ENCODE data around the gene MICU1. TPM values are rescaled to one million over a fixed set of nuclear protein-coding genes. Genes with fewer than 3 reads are reported as not detected.

Gene MICU1
- total and polyA plus RNA-seq, 2 donors (not counting 3 experiments of a cell fraction or from before 2014, with no cell fraction given): 27.5 to 48.0 TPM

GRCh38 chr10:72334196-72334824 is 291.6 kb downstream of the MICU1 start:
- Histone ChIP-seq H3K4me2 (ENCODE audit: insufficient read depth, low read length) (no peak overlapping the region), H3K9me1 (replicated peaks; ENCODE audit: control insufficient read depth, extremely low read depth, insufficient read depth, low read length) (no peaks in the 10 kb centered on the region), H3K36me3 (ENCODE audit: control insufficient read depth in 2 of 2, extremely low read depth in 1 of 2, insufficient read depth in 2 of 2, low read length in 2 of 2) (peaks cover 0 to 12% of the 10 kb centered on the region in 2 experiments), H3K9me3 (replicated peaks; ENCODE audit: control insufficient read depth, insufficient read depth, low read length) (no peaks in the 10 kb centered on the region), H3K27me3 (ENCODE audit: control insufficient read depth in 2 of 2, insufficient read depth in 2 of 2, low read length in 2 of 2) (no peaks in the 10 kb centered on the region), H3K9ac (replicated peaks; ENCODE audit: extremely low read depth, insufficient read depth, low read length) (peak overlapping the region; percentile 61), H3K79me2 (ENCODE audit: control insufficient read depth, insufficient read depth, low read length) (no peaks in the 10 kb centered on the region), H2AFZ (ENCODE audit: low read depth, low read length) (no peak overlapping the region), H3K4me1 (ENCODE audit: control insufficient read depth, extremely low read depth, insufficient read depth, low read length) (peaks cover 59% of the 10 kb centered on the region), H4K20me1 (replicated peaks; ENCODE audit: control insufficient read depth, extremely low read depth, insufficient read depth, low read length) (no peaks in the 10 kb centered on the region), H3K4me3 (replicated peaks in 1 of 3; ENCODE audit: insufficient read depth in 1 of 3, low read depth in 1 of 3, low read length in 3 of 3) (no peak overlapping the region), H3K27ac (ENCODE audit: insufficient read depth, low read depth, low read length) (peak overlapping the region; percentile 97)
- ChIA-PET POLR2A (interaction anchor here (1.0 to 3.1 kb wide), 2 partner anchors 37 to 60 kb away, joined by 3 to 30 read pairs; partner anchors contain the start of gene DDIT4), CTCF (interaction anchor here (0.9 to 12.3 kb wide), 11 partner anchors 8 to 438 kb away, joined by 3 to 214 read pairs (median 4); partner anchors contain the start of gene DDIT4)
- DNase-seq (ENCODE audit: low read depth, low spot score) (peak; percentile 46), FAIRE-seq (no peak)
- BruUV-seq (replicated peaks): no TSS peak
- TF ChIP-seq MYC (IDR thresholded peaks at IDR 0.05; ENCODE audit: low read depth, low read length) (no peak), FOS (IDR thresholded peaks at IDR 0.05; ENCODE audit: borderline replicate concordance, insufficient read depth, low read length) (no peak), POLR2A (IDR thresholded peaks at IDR 0.05; ENCODE audit: low read depth, low read length) (no peak), GATA2 (IDR thresholded peaks at IDR 0.05; ENCODE audit: insufficient read depth, insufficient read length, low read depth, low read length) (no peak), MAX (IDR thresholded peaks at IDR 0.05; ENCODE audit: insufficient read depth, insufficient read length) (no peak), CTCF (IDR thresholded peaks at IDR 0.05; ENCODE audit: extremely low read depth in 1 of 2, insufficient read depth in 1 of 2, low read depth in 1 of 2, low read length in 2 of 2) (no peak)
- dilution Hi-C loops (cut with MboI; ENCODE audit: extremely low pct_ligation_motif_present, low sequenced_read_pairs) (no loop called here), intact Hi-C loops (cut with micrococcal nuclease) (loop anchor here (5.0 kb wide), 1 partner anchor 357 kb away; no protein-coding TSS in a partner anchor)

Data from endothelial cell of umbilical vein (primary cell).